ENCODE measurements around the gene OR56A1. TPM values are rescaled to one million over a fixed set of nuclear protein-coding genes. Genes with fewer than 3 reads are reported as not detected.

OR56A1 gene
- total RNA-seq, 1 experiment from 2014 or later = 0.04 TPM

GRCh38 chr11:6013042-6013441 is 17.5 kb downstream of the OR56A1 start:
- Histone ChIP-seq H3K4me1 (ENCODE audit: insufficient read depth, low read length, poor library complexity, severe bottlenecking) (no peaks in the 10 kb centered on the region), H3K4me3 (ENCODE audit: low read depth, low read length, poor library complexity, severe bottlenecking) (no peak overlapping the region), H3K27me3 (replicated peaks; ENCODE audit: insufficient read depth, low read depth, low read length, poor library complexity) (peaks cover 12% of the 10 kb centered on the region), H3K36me3 (ENCODE audit: insufficient read depth, low read length, poor library complexity, severe bottlenecking) (no peaks in the 10 kb centered on the region), H3K9me3 (ENCODE audit: low read depth, low read length, poor library complexity, severe bottlenecking) (no peaks in the 10 kb centered on the region), H3K27ac (ENCODE audit: low read depth, low read length, poor library complexity, severe bottlenecking) (no peak overlapping the region)
- intact Hi-C loops (cut with micrococcal nuclease; ENCODE audit: unreplicated experiment) = no loop called here
- POLR2A ChIA-PET (ENCODE audit: low non-redundant PET) = no interaction called here
- no TSS peak for BruUV-seq (replicated peaks)
- TF ChIP-seq CTCF (conservative IDR thresholded peaks at IDR 0.05; ENCODE audit: low read depth, low read length) = no peak
- no peak for TF ChIP-seq EZH2 (IDR thresholded peaks at IDR 0.05; ENCODE audit: borderline replicate concordance, low read depth, low read length, poor library complexity, severe bottlenecking)
- DNase-seq (ENCODE audit: low spot score) = no peak
- CTCF ChIA-PET = no interaction called here

- intact Hi-C loops (cut with micrococcal nuclease; ENCODE audit: unreplicated experiment) = no loop called here
- Histone ChIP-seq H3K4me3 (ENCODE audit: low read depth, low read length, poor library complexity, severe bottlenecking) (no peak overlapping the region), H3K36me3 (ENCODE audit: insufficient read depth, low read length, poor library complexity, severe bottlenecking) (no peaks in the 10 kb centered on the region), H3K4me1 (ENCODE audit: insufficient read depth, low read length, poor library complexity, severe bottlenecking) (no peaks in the 10 kb centered on the region), H3K9me3 (ENCODE audit: low read depth, low read length, poor library complexity, severe bottlenecking) (no peaks in the 10 kb centered on the region), H3K27ac (ENCODE audit: low read depth, low read length, poor library complexity, severe bottlenecking) (no peak overlapping the region), H3K27me3 (replicated peaks; ENCODE audit: insufficient read depth, low read depth, low read length, poor library complexity) (peaks cover 11% of the 10 kb centered on the region)
- POLR2A ChIA-PET (ENCODE audit: low non-redundant PET) = no interaction called here
- CTCF ChIA-PET = no interaction called here
- no peak for TF ChIP-seq EZH2 (IDR thresholded peaks at IDR 0.05; ENCODE audit: borderline replicate concordance, low read depth, low read length, poor library complexity, severe bottlenecking)
- TF ChIP-seq CTCF (conservative IDR thresholded peaks at IDR 0.05; ENCODE audit: low read depth, low read length) = no peak
- DNase-seq (ENCODE audit: low spot score) = no peak
- BruUV-seq (replicated peaks) = no TSS peak
Measured at GRCh38 chr11:6012035-6012668, 18.4 kb downstream of the OR56A1 start.

- H3K27ac ChIP-seq (ENCODE audit: low read depth, low read length, poor library complexity, severe bottlenecking) = no peak within 1 kb of the TSS
- H3K36me3 ChIP-seq (ENCODE audit: insufficient read depth, low read length, poor library complexity, severe bottlenecking) = no peaks in the 10 kb centered on the region
- CTCF ChIA-PET = no interaction called here
Measured at GRCh38 chr11:6006846-6007245, 23.7 kb downstream of the OR56A1 start, which contains the start of gene OR56A4. OR56A4 (minus strand) TSS chr11:6006946; CDS start chr11:6002992, 3,954 bp downstream.

More at GRCh38 chr11:6006846-6007245, 23.7 kb downstream of the OR56A1 start, which contains the start of gene OR56A4:
- TF ChIP-seq EZH2 (IDR thresholded peaks at IDR 0.05; ENCODE audit: borderline replicate concordance, low read depth, low read length, poor library complexity, severe bottlenecking) = no peak
- TF ChIP-seq CTCF (conservative IDR thresholded peaks at IDR 0.05; ENCODE audit: low read depth, low read length) = no peak
- Histone ChIP-seq H3K4me1 (ENCODE audit: insufficient read depth, low read length, poor library complexity, severe bottlenecking) (no peaks in the 10 kb centered on the region), H3K4me3 (ENCODE audit: low read depth, low read length, poor library complexity, severe bottlenecking) (no peak within 1 kb of the TSS), H3K27me3 (replicated peaks; ENCODE audit: insufficient read depth, low read depth, low read length, poor library complexity) (peaks cover 11% of the 10 kb centered on the region), H3K9me3 (ENCODE audit: low read depth, low read length, poor library complexity, severe bottlenecking) (no peaks in the 10 kb centered on the region)
- BruUV-seq (replicated peaks) = no TSS peak
- intact Hi-C loops (cut with micrococcal nuclease; ENCODE audit: unreplicated experiment) = no loop called here
- DNase-seq (ENCODE audit: low spot score) = no peak
- POLR2A ChIA-PET (ENCODE audit: low non-redundant PET) = no interaction called here

All from A673 (cell line).